Bladder microvascular endothelial cell (primary cell): Measurements from ENCODE around the gene MYO1A. TPM values are rescaled to one million over a fixed set of nuclear protein-coding genes. Genes with fewer than 3 reads are reported as not detected.

ENCODE experiments used
- total RNA-seq: library from RNA; depleted of rRNA; stranded (reverse); fragments of >200 nt; gene quantifications from 2 replicates; pipeline ENCODE4 v1.2.3, GENCODE V29; 2014

Gene MYO1A
- total RNA-seq, result 0.06 TPM in 1 of 2 replicates, not detected in the other

DNA sequence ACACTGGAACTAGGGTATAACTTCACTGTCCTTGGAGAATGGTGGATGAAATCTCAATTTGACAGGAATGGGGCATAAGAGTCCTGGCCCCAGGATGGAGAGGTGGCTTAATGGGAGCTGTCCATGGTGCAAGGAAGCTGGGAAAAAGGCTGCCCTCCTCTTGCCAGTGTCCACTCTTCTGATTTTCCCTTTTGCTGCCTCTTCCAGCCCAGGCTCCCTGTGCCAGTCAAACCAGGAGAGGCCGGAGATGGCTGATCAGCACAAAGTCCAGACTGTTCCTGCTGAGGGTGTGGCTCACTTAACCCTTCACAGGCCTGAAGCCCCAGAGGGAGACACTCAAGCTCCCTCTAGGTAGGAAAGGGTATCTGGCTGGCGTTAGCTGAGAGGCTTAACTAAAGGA, at the start of gene MYO1A:
Gene MYO1A, minus strand, starts transcription at position 240 of the 400 bp plus-strand sequence. CDS start 1,806 bp downstream, outside the sequence.

DNA sequence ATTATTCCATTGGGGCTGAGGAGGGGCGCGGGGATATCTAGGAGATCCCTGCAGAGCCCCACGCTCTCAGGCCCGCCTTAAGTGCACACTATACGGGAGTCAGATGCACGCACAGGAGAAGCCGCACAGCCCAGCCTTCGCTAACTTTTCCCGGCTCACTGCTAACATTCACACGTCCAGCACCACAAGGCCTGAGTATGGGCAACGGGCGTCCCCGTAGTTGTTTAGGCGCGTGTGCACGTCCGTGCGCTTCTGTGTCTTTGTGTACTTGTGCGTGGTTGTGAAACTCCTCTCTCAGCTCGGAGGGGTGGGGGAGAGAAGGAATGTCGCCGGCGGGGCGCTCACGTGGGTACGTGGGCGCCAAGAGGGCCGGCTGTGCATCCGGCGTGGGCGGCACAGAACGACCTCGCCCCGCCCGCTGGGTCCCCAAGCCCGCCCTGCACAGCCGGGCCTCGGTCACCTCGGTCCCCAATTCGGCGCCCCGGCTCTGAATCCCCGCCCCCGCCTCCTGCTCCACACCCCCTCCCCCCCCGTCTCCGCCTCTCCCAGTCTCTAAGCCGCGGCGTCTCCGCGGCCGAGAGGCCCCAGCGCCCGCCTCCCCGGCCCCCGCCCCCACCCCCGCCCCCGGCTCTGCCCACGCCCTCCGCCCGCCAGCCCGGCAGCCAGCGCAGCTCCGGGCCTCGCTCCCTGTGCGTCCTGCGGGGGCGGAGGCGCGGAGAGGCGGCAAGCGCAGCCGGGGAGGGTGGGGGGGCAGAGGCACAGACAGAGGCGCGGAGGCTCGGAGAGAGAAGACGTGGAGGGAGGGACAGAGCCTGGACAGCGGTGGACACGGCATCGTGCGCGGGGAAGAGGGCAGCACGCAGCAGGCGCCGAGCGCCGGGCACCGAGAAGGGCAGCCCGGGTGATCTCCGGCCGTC, 38.7 kb upstream of the MYO1A start, which contains the start of gene NAB2:
Gene NAB2, plus strand, starts transcription at position 761 of the 917 bp plus-strand sequence. CDS start 158 bp downstream, outside the sequence.

DNA sequence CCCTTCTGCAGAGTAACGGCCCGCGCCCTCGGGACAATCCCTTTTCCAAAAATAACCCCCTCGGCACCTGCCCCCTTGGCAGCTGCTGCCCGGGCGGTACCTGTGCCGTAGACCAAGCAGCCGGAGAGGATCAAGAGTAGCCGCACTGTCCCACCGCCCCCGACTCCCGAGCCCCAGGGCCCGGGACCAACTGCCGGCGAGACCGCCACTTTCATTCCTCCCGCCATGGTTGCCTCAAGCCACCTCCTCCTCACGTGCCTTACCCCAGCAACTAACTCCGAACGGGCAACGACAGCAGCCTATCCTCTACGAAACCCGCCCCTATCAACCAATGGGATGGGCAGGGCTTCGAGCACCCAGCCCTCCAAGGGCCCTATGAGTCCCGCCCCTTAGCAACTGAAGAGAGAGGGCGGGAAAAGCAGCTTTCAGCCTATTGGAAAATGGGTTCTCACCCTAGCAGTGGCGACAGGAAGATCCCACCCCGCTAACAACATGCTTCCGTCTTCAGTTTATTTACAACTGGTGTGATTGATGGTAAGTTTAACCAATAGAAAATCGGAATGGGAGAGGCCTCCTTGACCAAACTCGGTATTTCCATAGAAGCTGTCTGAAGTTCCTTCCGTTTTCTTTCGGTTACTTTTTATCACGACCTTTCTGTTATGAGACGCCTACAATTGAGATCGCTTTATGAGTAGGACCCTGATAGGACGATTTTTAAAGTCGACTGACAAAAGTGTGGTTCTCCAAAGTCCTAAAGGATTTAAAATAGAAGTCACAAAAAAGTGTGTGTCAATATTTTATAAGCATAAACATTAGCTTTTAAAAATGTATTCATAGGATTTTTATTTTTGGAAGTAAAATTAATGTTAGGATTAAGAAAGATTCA, 28.8 kb upstream of the MYO1A start, which contains the start of gene NEMP1:
Gene NEMP1, minus strand, starts transcription at position 273 of the 886 bp plus-strand sequence. Its CDS starts 46 bp downstream, at position 227.

DNA sequence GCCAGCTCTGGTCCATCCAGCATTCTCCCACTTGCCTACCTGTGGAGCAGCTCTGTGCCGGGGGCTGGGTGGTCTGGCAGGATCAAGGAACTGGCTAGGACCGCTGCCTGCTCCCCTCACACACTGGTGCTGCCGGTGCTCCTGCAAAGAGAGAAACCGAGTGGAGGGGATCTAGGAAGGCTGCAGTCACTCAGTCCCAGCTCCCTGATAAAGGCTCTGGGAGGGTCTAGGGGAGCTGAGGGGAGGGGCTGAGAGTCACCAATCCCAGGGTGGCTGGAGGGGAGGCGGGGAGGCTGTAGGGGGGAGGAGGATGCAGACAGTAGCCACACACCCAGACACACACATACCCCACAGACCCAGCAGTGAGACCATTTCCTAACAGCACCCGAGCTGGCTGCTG, 33.6 kb downstream of the MYO1A start, which contains the start of gene TAC3:
Gene TAC3, minus strand, starts transcription at position 182 of the 400 bp plus-strand sequence. CDS start 732 bp downstream, outside the sequence.

DNA sequence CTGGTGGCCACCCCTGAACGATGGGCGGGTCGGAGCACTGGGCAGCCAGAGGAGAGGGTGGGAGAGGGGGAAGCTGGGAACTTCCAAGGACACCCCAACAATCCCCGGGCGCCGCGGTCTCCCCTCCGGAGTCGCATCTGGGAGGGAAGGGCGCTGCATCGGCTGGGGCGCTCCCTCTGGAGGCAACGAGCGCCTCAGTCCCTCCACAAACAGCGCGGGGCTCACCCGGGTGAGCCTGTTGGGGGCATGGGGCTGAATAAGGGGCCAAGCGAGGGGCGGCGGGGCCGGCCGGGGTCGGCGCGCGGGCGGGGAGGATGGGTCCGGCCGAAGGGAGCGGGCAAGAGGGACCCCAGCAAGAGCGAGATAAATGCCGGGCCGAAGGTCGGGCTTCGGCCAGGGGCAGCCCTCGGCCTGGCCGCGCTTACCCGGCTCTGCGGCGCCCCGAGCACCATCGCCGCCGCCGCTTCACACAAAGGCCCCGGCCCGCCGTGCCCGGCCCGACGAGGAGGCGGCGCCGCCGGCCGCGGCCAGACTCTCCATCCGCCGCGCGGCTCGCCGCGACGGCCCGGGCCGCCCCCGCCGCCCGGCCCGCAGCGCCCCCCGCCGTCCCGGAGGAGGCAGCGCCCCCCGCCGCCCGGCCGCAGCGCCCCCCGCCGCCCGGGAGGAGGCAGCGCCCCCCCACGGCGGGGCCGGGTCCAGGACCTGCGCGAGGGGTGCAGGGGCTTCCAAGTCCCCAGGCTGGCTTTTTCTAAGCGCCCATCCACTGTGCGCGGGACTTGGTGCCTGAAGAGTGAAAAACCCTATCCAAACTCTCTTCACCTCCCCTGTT, 43.7 kb downstream of the MYO1A start, which contains the start of gene ZBTB39:
Gene ZBTB39, minus strand, starts transcription at position 567 of the 829 bp plus-strand sequence. CDS start 1,629 bp downstream, outside the sequence.

Other genes starting within 250 kb of the MYO1A start
- not detected in 2 replicates for gene SDR9C7, start 115.7 kb downstream of the MYO1A start, total RNA-seq
- gene RDH16, start 92.5 kb downstream of the MYO1A start, total RNA-seq, result under 0.01 and 0.19 TPM in 2 replicates
- 4.0 and 10.8 TPM in 2 replicates for gene ZBTB39, start 43.6 kb downstream of the MYO1A start, total RNA-seq
- not detected in 2 replicates for gene TAC3, start 33.6 kb downstream of the MYO1A start, total RNA-seq
- gene NEMP1, start 28.7 kb upstream of the MYO1A start, total RNA-seq, result 6.5 and 12.8 TPM in 2 replicates
- gene NAB2, start 39.0 kb upstream of the MYO1A start, total RNA-seq, result 11.7 and 15.3 TPM in 2 replicates
- gene STAT6, start 61.2 kb upstream of the MYO1A start, total RNA-seq, result 49.7 and 63.9 TPM in 2 replicates
- gene LRP1, start 78.4 kb upstream of the MYO1A start, total RNA-seq, result 3.2 and 4.6 TPM in 2 replicates
- gene LRP1-AS, start 97.5 kb upstream of the MYO1A start, total RNA-seq, result not detected in 2 replicates
- gene NXPH4, start 166.7 kb upstream of the MYO1A start, total RNA-seq, result under 0.01 TPM in 1 of 2 replicates, not detected in the other
- 119 and 184 TPM in 2 replicates for gene SHMT2, start 179.6 kb upstream of the MYO1A start, total RNA-seq
- gene STAC3, start 201.1 kb upstream of the MYO1A start, total RNA-seq, result 0.16 TPM in 1 of 2 replicates, not detected in the other